Suppressor macrophage treated with lipopolysaccharide for 1 hour (primary cell): ENCODE results near the gene CRTC1.

Experiments
- DNase-seq, 3 donors: peaks; one replicate each; pipeline ENCODE4 v3.0.0-alpha.2; 2020 to 2022

The CRTC1 gene

GRCh38 chr19:18683109-18683957 lies at the start of gene CRTC1:
Gene CRTC1 (plus strand): TSS chr19:18683680. CDS start chr19:18683703, 23 bp downstream.
- DNase-seq: peak; percentile 91 to 97 (median 96)

GRCh38 chr19:18634612-18635297 lies 48.7 kb upstream of the CRTC1 start:
- no peak for DNase-seq

GRCh38 chr19:18635831-18636182 lies 47.7 kb upstream of the CRTC1 start:
- no peak for DNase-seq

GRCh38 chr19:18636183-18636968 lies 47.1 kb upstream of the CRTC1 start:
- DNase-seq: peak; percentile 98 to 100 (median 99)

GRCh38 chr19:18636969-18637629 lies 46.4 kb upstream of the CRTC1 start, which contains the start of gene KLHL26:
Gene KLHL26 (plus strand): TSS chr19:18637028. CDS start chr19:18637055, 27 bp downstream.
- no peak for DNase-seq

GRCh38 chr19:18637673-18638630 lies 45.5 kb upstream of the CRTC1 start:
- peak in 1 of 3 donors; percentile 20 for DNase-seq

GRCh38 chr19:18639706-18640243 lies 43.7 kb upstream of the CRTC1 start:
- DNase-seq: no peak

- DNase-seq: peak; percentile 75 to 78 (median 75)
These were observed 39.1 kb upstream of the CRTC1 start for GRCh38 chr19:18644196-18645034.

- DNase-seq: no peak
These were observed 38.4 kb upstream of the CRTC1 start for GRCh38 chr19:18645035-18645511.

GRCh38 chr19:18646535-18647370 lies 36.7 kb upstream of the CRTC1 start:
- no peak for DNase-seq

- no peak for DNase-seq
These were observed 36.1 kb upstream of the CRTC1 start for GRCh38 chr19:18647371-18647767.

GRCh38 chr19:18647807-18648206 lies 35.7 kb upstream of the CRTC1 start:
- no peak for DNase-seq

- DNase-seq: no peak
These were observed 34.5 kb upstream of the CRTC1 start for GRCh38 chr19:18648973-18649315.

- DNase-seq: peak; percentile 45 to 64 (median 55)
These were observed 34.0 kb upstream of the CRTC1 start for GRCh38 chr19:18649371-18650020.

- DNase-seq: no peak
These were observed 33.5 kb upstream of the CRTC1 start for GRCh38 chr19:18650021-18650390.

GRCh38 chr19:18650468-18651041 lies 32.9 kb upstream of the CRTC1 start:
- no peak for DNase-seq

- DNase-seq: no peak
These were observed 32.2 kb upstream of the CRTC1 start for GRCh38 chr19:18651300-18651699.

GRCh38 chr19:18651733-18652132 lies 31.7 kb upstream of the CRTC1 start:
- no peak for DNase-seq
